Vagina (tissue), 2 donors: ENCODE measurements around the gene TNS3.

Source experiments
- POLR2A ChIP-seq, 2 donors: fragments of 450-650 bp; IDR thresholded peaks; one replicate each; pipeline ENCODE4 v1.6.1; 2017; ENCODE audit warnings: antibody characterized with exemption in 2 of 2, mild to moderate bottlenecking in 2 of 2, moderate library complexity in 2 of 2
- TF ChIP-seq, protein P1 (sequence below), 3 experiments: fragments of 450-650 bp in 2 of 3; fragments of 200-600 bp in 1 of 3; sonication (generic) in 1 of 3; IDR thresholded peaks; one replicate each; pipeline ENCODE4 v1.5.1; 2017 to 2019; ENCODE audit warnings: antibody characterized with exemption in 3 of 3, mild to moderate bottlenecking in 2 of 3, moderate library complexity in 2 of 3

- TF ChIP-seq, protein P1, sequence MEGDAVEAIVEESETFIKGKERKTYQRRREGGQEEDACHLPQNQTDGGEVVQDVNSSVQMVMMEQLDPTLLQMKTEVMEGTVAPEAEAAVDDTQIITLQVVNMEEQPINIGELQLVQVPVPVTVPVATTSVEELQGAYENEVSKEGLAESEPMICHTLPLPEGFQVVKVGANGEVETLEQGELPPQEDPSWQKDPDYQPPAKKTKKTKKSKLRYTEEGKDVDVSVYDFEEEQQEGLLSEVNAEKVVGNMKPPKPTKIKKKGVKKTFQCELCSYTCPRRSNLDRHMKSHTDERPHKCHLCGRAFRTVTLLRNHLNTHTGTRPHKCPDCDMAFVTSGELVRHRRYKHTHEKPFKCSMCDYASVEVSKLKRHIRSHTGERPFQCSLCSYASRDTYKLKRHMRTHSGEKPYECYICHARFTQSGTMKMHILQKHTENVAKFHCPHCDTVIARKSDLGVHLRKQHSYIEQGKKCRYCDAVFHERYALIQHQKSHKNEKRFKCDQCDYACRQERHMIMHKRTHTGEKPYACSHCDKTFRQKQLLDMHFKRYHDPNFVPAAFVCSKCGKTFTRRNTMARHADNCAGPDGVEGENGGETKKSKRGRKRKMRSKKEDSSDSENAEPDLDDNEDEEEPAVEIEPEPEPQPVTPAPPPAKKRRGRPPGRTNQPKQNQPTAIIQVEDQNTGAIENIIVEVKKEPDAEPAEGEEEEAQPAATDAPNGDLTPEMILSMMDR (IDR thresholded peaks at IDR 0.05), result no peak
- no peak for TF ChIP-seq POLR2A (IDR thresholded peaks at IDR 0.05)
Observed at GRCh38 chr7:47354831-47355541, 226.9 kb downstream of the TNS3 start.
